Panc1 (cell line): ENCODE measurements around the gene PPP2R5A. TPM values are rescaled to one million over a fixed set of nuclear protein-coding genes. Genes with fewer than 3 reads are reported as not detected.

ENCODE experiments used
- ATAC-seq: fragments of 200-7000 bp; cut with Tn5 transposase; 2 replicates; pipeline ENCODE4 v1.9.1; 2020; ENCODE audit warnings: mild to moderate bottlenecking, moderate library complexity
- Bru-seq: library from RNA; stranded (reverse); fragments of 400-500 nt; gene quantifications from one replicate; lab custom pipeline; 2021; lab: Mats Ljungman, UMichigan
- BruChase-seq, 2 experiments: library from RNA; stranded (reverse); fragments of 400-500 nt; gene quantifications; one replicate each; lab custom pipeline; 2021; lab: Mats Ljungman, UMichigan
- BruUV-seq: library from RNA; stranded (reverse); fragments of 400-500 nt; replicated peaks from 2 replicates; lab custom pipeline; 2021; lab: Mats Ljungman, UMichigan
- CTCF ChIA-PET: fragments of 300-600 bp; sonication (Branson Sonifier 250); formaldehyde crosslinking; loops from one replicate; lab custom pipeline; 2022; ENCODE audit warnings: antibody characterized with exemption; lab: Charles Lee
- POLR2A ChIA-PET: fragments of 300-600 bp; sonication (Branson Sonifier 250); formaldehyde crosslinking; loops from one replicate; lab custom pipeline; 2022; ENCODE audit warnings: antibody characterized with exemption; lab: Charles Lee
- DNase-seq: peaks from one replicate; pipeline ENCODE4 v3.0.0-alpha.2; 2010; ENCODE audit warnings: low read depth, low spot score
- H3K27ac ChIP-seq: 2 replicates; pipeline ENCODE4 v1.5.1; 2011; ENCODE audit warnings: mild to moderate bottlenecking, low read length, inconsistent platforms
- H3K27me3 ChIP-seq: fragments of 200-500 bp; sonication (Bioruptor generic); 2 replicates; pipeline ENCODE4 v1.6.0; 2014; ENCODE audit warnings: low read length, inconsistent platforms; ENCODE audit not compliant: control insufficient read depth, insufficient read depth
- H3K36me3 ChIP-seq: fragments of 200-500 bp; sonication (Bioruptor generic); 2 replicates; pipeline ENCODE4 v1.5.1; 2014; ENCODE audit warnings: inconsistent platforms, mild to moderate bottlenecking, low read length, moderate library complexity; ENCODE audit not compliant: control insufficient read depth, insufficient read depth
- H3K4me1 ChIP-seq: 2 replicates; pipeline ENCODE4 v1.5.1; 2011; ENCODE audit warnings: inconsistent platforms, mild to moderate bottlenecking, low read length, moderate library complexity; ENCODE audit not compliant: control insufficient read depth, insufficient read depth
- H3K4me3 ChIP-seq, 2 experiments: 2 replicates each; pipeline ENCODE4 v1.5.1; 2011 to 2012; ENCODE audit warnings: low read depth in 2 of 2, low read length in 2 of 2, mild to moderate bottlenecking in 2 of 2, inconsistent platforms in 1 of 2, moderate library complexity in 1 of 2
- H3K9me3 ChIP-seq: fragments of 200-500 bp; sonication (Bioruptor generic); 2 replicates; pipeline ENCODE4 v1.5.1; 2014; ENCODE audit warnings: low read depth, mild to moderate bottlenecking, inconsistent platforms, low read length, moderate library complexity; ENCODE audit not compliant: control insufficient read depth, insufficient read depth
- CTCF ChIP-seq: fragments of 450-650 bp; IDR thresholded peaks from 2 replicates; pipeline ENCODE4 v1.5.1; 2017; ENCODE audit warnings: mild to moderate bottlenecking
- POLR2AphosphoS5 ChIP-seq: IDR thresholded peaks from 2 replicates; pipeline ENCODE4 v1.6.1; 2012; ENCODE audit warnings: mild to moderate bottlenecking, low read depth, low read length, moderate library complexity
- SIN3A ChIP-seq: IDR thresholded peaks from 2 replicates; pipeline ENCODE4 v1.6.1; 2012; ENCODE audit warnings: low read depth, mild to moderate bottlenecking, low read length, moderate library complexity, borderline replicate concordance; ENCODE audit not compliant: insufficient read depth
- TCF7L2 ChIP-seq: IDR thresholded peaks from 2 replicates; pipeline ENCODE4 v1.6.1; 2011; ENCODE audit warnings: mild to moderate bottlenecking, low read depth, low read length, inconsistent platforms
- in situ Hi-C: cut with HindIII; loops from 2 replicates; pipeline ENCODE4 v1.10.0; 2016; ENCODE audit warnings: low sequenced_read_pairs, low pct_unique_long_range_greater_than_20kb
- intact Hi-C: fragments of 100-400 bp; cut with micrococcal nuclease; formaldehyde crosslinking; loops from one replicate; pipeline ENCODE4 v1.10.0; 2022; ENCODE audit not compliant: unreplicated experiment
- long read RNA-seq: library from polyadenylated mRNA; unstranded; transcript quantifications from one replicate; pipeline ENCODE4 v2.0.0, GENCODE V29; 2021; ENCODE audit not compliant: unreplicated experiment
- polyA plus RNA-seq: library from polyadenylated mRNA; unstranded; fragments of >200 nt; gene quantifications from one replicate; pipeline ENCODE4 v1.2.1, GENCODE V29; 2012; ENCODE audit warnings: missing spikeins; ENCODE audit not compliant: insufficient read length
- total RNA-seq: library from RNA; stranded (reverse); gene quantifications from one replicate; pipeline ENCODE4 v1.2.1, GENCODE V29; 2021; ENCODE audit not compliant: unreplicated experiment
- TF ChIP-seq, protein P1 (sequence below), 2 experiments: IDR thresholded peaks; 2 replicates each; pipeline ENCODE4 v1.6.1; 2011 to 2012; ENCODE audit warnings: low read depth in 2 of 2, control low read depth in 1 of 2, low read length in 1 of 2, mild to moderate bottlenecking in 1 of 2, moderate library complexity in 1 of 2; ENCODE audit not compliant: insufficient read depth in 1 of 2

Gene PPP2R5A
- total RNA-seq (44.3 TPM), Bru-seq, nascent RNA (percentile 85 among the genes with signal in this experiment), BruChase-seq, experiment 1, labeled RNA remaining after a 2-hour chase (percentile 80 among the genes with signal in this experiment), BruChase-seq, experiment 2, labeled RNA remaining after a 6-hour chase (percentile 85 among the genes with signal in this experiment)
- polyA plus RNA-seq: 19.5 TPM
- long read RNA-seq, transcript PPP2R5A-201 (13 exons, 3,128 nt): major isoform, 45 of 60 reads
- long read RNA-seq, partial matches to known transcripts: 2 of 60 reads
- long read RNA-seq, other reads (novel, unspliced or antisense): 13 of 60 reads

GRCh38 chr1:212284744-212285684 lies at the start of gene PPP2R5A:
Gene PPP2R5A, plus strand, starts transcription at chr1:212285410. Its CDS starts 701 bp downstream, at chr1:212286111.
- BruUV-seq: no TSS peak
- TF ChIP-seq POLR2AphosphoS5 (peak; percentile 57), TCF7L2 (no peak), SIN3A (no peak; the same call in 1 of the 2 replicates), CTCF (peak; percentile 54)
- TF ChIP-seq, protein P1, sequence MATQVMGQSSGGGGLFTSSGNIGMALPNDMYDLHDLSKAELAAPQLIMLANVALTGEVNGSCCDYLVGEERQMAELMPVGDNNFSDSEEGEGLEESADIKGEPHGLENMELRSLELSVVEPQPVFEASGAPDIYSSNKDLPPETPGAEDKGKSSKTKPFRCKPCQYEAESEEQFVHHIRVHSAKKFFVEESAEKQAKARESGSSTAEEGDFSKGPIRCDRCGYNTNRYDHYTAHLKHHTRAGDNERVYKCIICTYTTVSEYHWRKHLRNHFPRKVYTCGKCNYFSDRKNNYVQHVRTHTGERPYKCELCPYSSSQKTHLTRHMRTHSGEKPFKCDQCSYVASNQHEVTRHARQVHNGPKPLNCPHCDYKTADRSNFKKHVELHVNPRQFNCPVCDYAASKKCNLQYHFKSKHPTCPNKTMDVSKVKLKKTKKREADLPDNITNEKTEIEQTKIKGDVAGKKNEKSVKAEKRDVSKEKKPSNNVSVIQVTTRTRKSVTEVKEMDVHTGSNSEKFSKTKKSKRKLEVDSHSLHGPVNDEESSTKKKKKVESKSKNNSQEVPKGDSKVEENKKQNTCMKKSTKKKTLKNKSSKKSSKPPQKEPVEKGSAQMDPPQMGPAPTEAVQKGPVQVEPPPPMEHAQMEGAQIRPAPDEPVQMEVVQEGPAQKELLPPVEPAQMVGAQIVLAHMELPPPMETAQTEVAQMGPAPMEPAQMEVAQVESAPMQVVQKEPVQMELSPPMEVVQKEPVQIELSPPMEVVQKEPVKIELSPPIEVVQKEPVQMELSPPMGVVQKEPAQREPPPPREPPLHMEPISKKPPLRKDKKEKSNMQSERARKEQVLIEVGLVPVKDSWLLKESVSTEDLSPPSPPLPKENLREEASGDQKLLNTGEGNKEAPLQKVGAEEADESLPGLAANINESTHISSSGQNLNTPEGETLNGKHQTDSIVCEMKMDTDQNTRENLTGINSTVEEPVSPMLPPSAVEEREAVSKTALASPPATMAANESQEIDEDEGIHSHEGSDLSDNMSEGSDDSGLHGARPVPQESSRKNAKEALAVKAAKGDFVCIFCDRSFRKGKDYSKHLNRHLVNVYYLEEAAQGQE (IDR thresholded peaks at IDR 0.05; ENCODE audit: insufficient read depth in 1 of 2, low read depth in 2 of 2, low read length in 1 of 2): peak in 1 of 2 experiments; percentile 63; a peak in 1 of 4 replicates
- Histone ChIP-seq H3K4me3 (peak within 1 kb of the TSS; percentile 64 to 97), H3K36me3 (peaks cover 2% of the 10 kb centered on the region), H3K9me3 (no peaks in the 10 kb centered on the region), H3K27me3 (no peaks in the 10 kb centered on the region), H3K27ac (peak within 1 kb of the TSS; percentile 89), H3K4me1 (peaks cover 26% of the 10 kb centered on the region; the same call in 1 of the 2 replicates)
- intact Hi-C loops (no loop called here), in situ Hi-C loops (no loop called here)
- ChIA-PET POLR2A (no interaction called here), CTCF (no interaction called here)
- DNase-seq: peak; percentile 93
- peak; percentile 95 for ATAC-seq

- in situ Hi-C loops: no loop called here
- ChIA-PET CTCF (no interaction called here), POLR2A (no interaction called here)
- ATAC-seq (no peak), DNase-seq (no peak)
- H3K4me3 ChIP-seq: no peak overlapping the region
- TF ChIP-seq CTCF: no peak
- H3K9me3 ChIP-seq: no peaks in the 10 kb centered on the region
- no peak overlapping the region for H3K27ac ChIP-seq
- no TSS peak for BruUV-seq
- H3K4me1 ChIP-seq: no peaks in the 10 kb centered on the region
- H3K27me3 ChIP-seq: no peaks in the 10 kb centered on the region
- intact Hi-C loops: no loop called here
- no peaks in the 10 kb centered on the region for H3K36me3 ChIP-seq
Observed at GRCh38 chr1:212235857-212236256, 49.4 kb upstream of the PPP2R5A start.
